Mesenchymal stem cell (in vitro differentiated cells and primary cell): ENCODE results near the gene LAPTM4A. TPM values are rescaled to one million over a fixed set of nuclear protein-coding genes. Genes with fewer than 3 reads are reported as not detected.

Source experiments
- DNase-seq: peaks from one replicate; pipeline ENCODE4 v3.0.0-alpha.2; 2013
- H2AFZ ChIP-seq: one replicate; pipeline ENCODE4 v1.6.1; 2013; ENCODE audit warnings: low read depth, mild to moderate bottlenecking, control low read depth, inconsistent platforms, low read length, moderate library complexity
- H2AK5ac ChIP-seq: 2 replicates; pipeline ENCODE4 v1.6.1; 2013; ENCODE audit warnings: low read length, moderate library complexity, mild to moderate bottlenecking, inconsistent platforms; ENCODE audit not compliant: severe bottlenecking
- H2BK120ac ChIP-seq: one replicate; pipeline ENCODE4 v1.6.1; 2013; ENCODE audit warnings: low read depth, mild to moderate bottlenecking, inconsistent platforms, low read length, moderate library complexity
- H2BK12ac ChIP-seq, 2 experiments: one replicate each; pipeline ENCODE4 v1.6.1; 2013; ENCODE audit warnings: inconsistent platforms in 2 of 2, low read length in 2 of 2, mild to moderate bottlenecking in 2 of 2, moderate library complexity in 2 of 2, control low read depth in 1 of 2
- H2BK15ac ChIP-seq: one replicate; pipeline ENCODE4 v1.6.1; 2013; ENCODE audit warnings: mild to moderate bottlenecking, low read depth, inconsistent platforms; ENCODE audit not compliant: poor library complexity, severe bottlenecking
- H2BK5ac ChIP-seq: 2 replicates; pipeline ENCODE4 v1.6.1; 2013; ENCODE audit warnings: low read depth, mild to moderate bottlenecking, low read length, control low read depth, inconsistent platforms; ENCODE audit not compliant: poor library complexity, severe bottlenecking
- H3K14ac ChIP-seq, 2 experiments: one replicate each; pipeline ENCODE4 v1.6.1; 2013; ENCODE audit warnings: inconsistent platforms in 2 of 2, low read length in 2 of 2, control low read depth in 1 of 2, mild to moderate bottlenecking in 1 of 2, moderate library complexity in 1 of 2
- H3K18ac ChIP-seq, 2 experiments: one replicate each; pipeline ENCODE4 v1.6.1; 2013; ENCODE audit warnings: inconsistent platforms in 2 of 2, low read length in 2 of 2, control low read depth in 1 of 2, low read depth in 1 of 2, mild to moderate bottlenecking in 1 of 2
- H3K23ac ChIP-seq, 2 experiments: one replicate each; pipeline ENCODE4 v1.6.1; 2013; ENCODE audit warnings: inconsistent platforms in 2 of 2, low read length in 2 of 2, mild to moderate bottlenecking in 2 of 2, moderate library complexity in 2 of 2, control low read depth in 1 of 2
- H3K27ac ChIP-seq: 2 replicates; pipeline ENCODE4 v1.5.1; 2013; ENCODE audit warnings: mild to moderate bottlenecking, moderate library complexity, low read length, control low read depth, inconsistent platforms; ENCODE audit not compliant: poor library complexity, severe bottlenecking
- H3K27me3 ChIP-seq, 2 experiments: 2 replicates each; pipeline versions ENCODE4 v1.6.1 to v1.7.0; 2013; ENCODE audit warnings: low read length in 2 of 2, mild to moderate bottlenecking in 2 of 2, moderate library complexity in 2 of 2, control low read depth in 1 of 2, inconsistent platforms in 1 of 2; ENCODE audit not compliant: control insufficient read depth in 1 of 2, insufficient read depth in 1 of 2
- H3K36me3 ChIP-seq, 2 experiments: 2 replicates each; pipeline versions ENCODE4 v1.6.1 to v1.7.0; 2013; ENCODE audit warnings: low read length in 2 of 2, control low read depth in 1 of 2, inconsistent platforms in 1 of 2, low read depth in 1 of 2, mild to moderate bottlenecking in 1 of 2; ENCODE audit not compliant: insufficient read depth in 2 of 2, control insufficient read depth in 1 of 2
- H3K4ac ChIP-seq, 2 experiments: one replicate each; pipeline ENCODE4 v1.6.1; 2013; ENCODE audit warnings: inconsistent platforms in 2 of 2, low read length in 2 of 2, mild to moderate bottlenecking in 2 of 2, moderate library complexity in 2 of 2, control low read depth in 1 of 2, low read depth in 1 of 2
- H3K4me1 ChIP-seq: 2 replicates; pipeline ENCODE4 v1.6.1; 2013; ENCODE audit warnings: low read depth, low read length, control low read depth; ENCODE audit not compliant: control insufficient read depth, insufficient read depth
- H3K4me2 ChIP-seq: 2 replicates; pipeline ENCODE4 v1.6.1; 2013; ENCODE audit warnings: low read length, mild to moderate bottlenecking, inconsistent platforms; ENCODE audit not compliant: poor library complexity, severe bottlenecking
- H3K4me3 ChIP-seq, 2 experiments: 2 replicates each; pipeline versions ENCODE4 v1.5.1 to v1.7.0; 2013; ENCODE audit warnings: low read length in 2 of 2, mild to moderate bottlenecking in 2 of 2, control low read depth in 1 of 2, low read depth in 1 of 2; ENCODE audit not compliant: insufficient read depth in 1 of 2
- H3K79me1 ChIP-seq: replicated peaks from 2 replicates; pipeline ENCODE4 v1.6.1; 2013; ENCODE audit warnings: mild to moderate bottlenecking, control low read depth, low read length, inconsistent platforms; ENCODE audit not compliant: poor library complexity, severe bottlenecking
- H3K9ac ChIP-seq: 2 replicates; pipeline ENCODE4 v1.7.0; 2013; ENCODE audit warnings: mild to moderate bottlenecking, low read length, moderate library complexity
- H3K9me3 ChIP-seq: 2 replicates; pipeline ENCODE4 v1.7.0; 2013; ENCODE audit warnings: mild to moderate bottlenecking, low read length; ENCODE audit not compliant: control insufficient read depth
- H4K8ac ChIP-seq: one replicate; pipeline ENCODE4 v1.6.1; 2013; ENCODE audit warnings: inconsistent platforms, mild to moderate bottlenecking, low read length, moderate library complexity
- H4K91ac ChIP-seq: one replicate; pipeline ENCODE4 v1.6.1; 2013; ENCODE audit warnings: mild to moderate bottlenecking, low read length, inconsistent platforms
- WGBS: methylation state at CpG from one replicate; pipeline ENCODE4 v1.1.7; 2013; ENCODE audit warnings: mixed read lengths; 5-methylcytosine and 5-hydroxymethylcytosine counted together
- polyA plus RNA-seq, 2 experiments: library from polyadenylated mRNA; stranded (reverse); fragments of 200-250 nt; gene quantifications; one replicate each; pipeline ENCODE4 v1.2.3, GENCODE V29; 2013

Gene LAPTM4A
- polyA plus RNA-seq (2013, experiment 1 of 2): 425 TPM
- 455 TPM for polyA plus RNA-seq (2013, experiment 2 of 2)

DNA sequence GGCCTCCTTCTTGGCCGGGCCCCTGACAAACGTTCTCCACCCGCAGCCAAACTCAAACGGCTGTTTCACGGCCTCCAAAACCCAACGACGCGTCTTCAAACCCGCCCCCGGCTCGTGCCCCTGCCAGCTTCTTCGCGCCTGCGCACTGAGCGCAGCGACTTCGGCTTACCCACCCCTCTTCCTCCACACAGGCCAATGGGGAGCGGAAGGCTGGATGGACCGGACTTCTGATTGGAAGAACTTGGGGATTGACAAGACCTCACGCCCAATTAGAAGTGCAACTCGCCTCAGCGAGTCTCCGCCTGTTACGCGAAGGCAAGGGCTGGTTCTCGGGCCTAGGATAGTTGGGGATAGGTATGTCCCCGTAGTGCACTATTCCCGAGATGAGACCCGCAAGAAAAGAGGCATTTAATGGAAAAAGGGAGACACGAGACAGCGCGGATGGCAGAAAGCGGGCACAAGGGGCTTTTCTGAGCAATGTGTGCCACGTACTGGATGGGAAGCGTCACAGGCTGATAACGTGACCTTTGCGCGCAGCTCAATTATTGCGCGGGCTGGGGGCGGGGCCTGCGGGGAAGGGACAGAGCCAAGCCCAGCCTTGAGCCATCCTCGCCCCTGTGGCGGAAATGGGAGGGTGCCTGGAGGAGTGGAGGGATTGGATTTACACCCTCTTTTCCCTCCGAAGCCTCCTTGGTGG lies at the start of gene LAPTM4A:
TSS of gene LAPTM4A (minus strand) at position 97 of the 697 bp plus-strand sequence. CDS start 108 bp downstream, outside the sequence.
- WGBS: under 1% methylated on average over 39 of the region's 45 CpGs
- H3K36me3 ChIP-seq: no peaks in the 10 kb centered on the region
- peak within 1 kb of the TSS; percentile 95 to 99 for H3K4ac ChIP-seq
- H3K27ac ChIP-seq: peak within 1 kb of the TSS; percentile 100
- peak within 1 kb of the TSS in 1 of 2 experiments; percentile 73 for H3K14ac ChIP-seq
- DNase-seq: peak; percentile 100
- peak within 1 kb of the TSS; percentile 93 for H2BK120ac ChIP-seq
- peak within 1 kb of the TSS; percentile 86 for H3K4me2 ChIP-seq
- peak within 1 kb of the TSS; percentile 95 for H2BK5ac ChIP-seq
- H3K18ac ChIP-seq: peak within 1 kb of the TSS; percentile 99
- peak within 1 kb of the TSS; percentile 98 for H4K91ac ChIP-seq
- H3K23ac ChIP-seq: peak within 1 kb of the TSS; percentile 57 to 71
- peak within 1 kb of the TSS; percentile 43 to 90 for H2BK12ac ChIP-seq
- H3K4me3 ChIP-seq: peak within 1 kb of the TSS; percentile 88 to 91
- peak within 1 kb of the TSS; percentile 76 for H2AK5ac ChIP-seq
- H3K27me3 ChIP-seq: no peaks in the 10 kb centered on the region
- H3K9me3 ChIP-seq: no peaks in the 10 kb centered on the region
- peak within 1 kb of the TSS; percentile 99 for H4K8ac ChIP-seq
- H3K9ac ChIP-seq: peak within 1 kb of the TSS; percentile 97
- H2AFZ ChIP-seq: peak within 1 kb of the TSS; percentile 68
- peaks cover 3% of the 10 kb centered on the region for H3K79me1 ChIP-seq
- peak within 1 kb of the TSS; percentile 100 for H2BK15ac ChIP-seq
- H3K4me1 ChIP-seq: peaks cover 3% of the 10 kb centered on the region

DNA sequence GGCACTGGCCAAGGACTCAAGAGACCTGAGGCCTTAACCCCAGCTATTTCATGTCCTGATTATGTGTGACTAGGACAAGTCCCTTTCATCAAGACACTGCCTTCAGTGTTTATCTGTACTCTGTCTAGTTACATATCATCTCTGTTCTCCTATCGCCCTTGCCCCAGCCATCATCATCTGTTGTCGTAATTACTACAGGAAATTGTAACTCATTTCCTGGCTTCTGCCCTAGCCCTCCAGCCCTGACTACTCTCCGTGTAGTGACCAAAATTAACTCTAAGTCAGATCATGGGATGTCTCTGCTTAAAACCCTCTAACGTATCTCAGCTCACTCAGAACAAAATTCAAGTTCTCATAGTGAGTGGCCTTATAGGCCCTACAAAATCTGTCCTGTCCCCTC lies 49.3 kb upstream of the LAPTM4A start:
- DNase-seq: no peak
- Histone ChIP-seq H3K27me3 (no peaks in the 10 kb centered on the region), H2BK120ac (no peak overlapping the region), H3K14ac (no peak overlapping the region), H3K9me3 (no peaks in the 10 kb centered on the region), H4K8ac (no peak overlapping the region), H3K9ac (no peak overlapping the region), H2AK5ac (no peak overlapping the region), H3K4me3 (no peak overlapping the region), H2BK15ac (no peak overlapping the region), H2AFZ (no peak overlapping the region), H3K36me3 (no peaks in the 10 kb centered on the region), H3K4ac (no peak overlapping the region), H2BK12ac (no peak overlapping the region), H3K79me1 (no peaks in the 10 kb centered on the region), H3K18ac (no peak overlapping the region), H2BK5ac (no peak overlapping the region), H3K27ac (no peak overlapping the region), H3K4me1 (peaks cover 4% of the 10 kb centered on the region), H4K91ac (no peak overlapping the region), H3K4me2 (no peak overlapping the region), H3K23ac (no peak overlapping the region)
- 24% methylated on average over 4 of the region's 4 CpGs for WGBS

DNA sequence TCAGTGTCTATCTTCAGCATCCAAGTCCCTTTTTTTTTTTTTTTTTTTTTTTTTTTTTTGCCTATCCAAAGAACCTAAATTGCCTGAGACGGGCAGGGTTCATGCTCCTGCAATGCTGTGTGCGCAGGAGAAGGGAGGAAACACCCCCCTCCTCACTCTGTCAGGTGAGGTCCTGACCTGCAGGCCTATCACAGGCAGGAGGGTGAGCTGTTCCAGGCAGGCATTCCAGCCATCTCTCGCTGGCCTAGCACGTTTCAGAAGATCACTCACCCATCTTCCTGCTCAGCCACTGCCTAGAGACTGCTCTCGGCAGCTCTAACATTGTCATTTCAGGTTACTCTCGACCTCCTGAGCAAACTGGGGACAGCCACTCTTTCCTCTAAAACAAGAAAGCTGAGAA lies 48.4 kb upstream of the LAPTM4A start:
- Histone ChIP-seq H3K27ac (no peak overlapping the region), H3K14ac (no peak overlapping the region), H2BK12ac (peak overlapping the region in 1 of 2 experiments; percentile 73), H3K23ac (peak overlapping the region in 1 of 2 experiments; percentile 34), H2AK5ac (no peak overlapping the region), H3K4me1 (peaks cover 4% of the 10 kb centered on the region), H2AFZ (no peak overlapping the region), H3K4me3 (no peak overlapping the region), H4K8ac (no peak overlapping the region), H3K9ac (no peak overlapping the region), H4K91ac (no peak overlapping the region), H3K18ac (no peak overlapping the region), H3K79me1 (no peaks in the 10 kb centered on the region), H3K4ac (no peak overlapping the region), H2BK15ac (no peak overlapping the region), H2BK120ac (no peak overlapping the region), H3K9me3 (no peaks in the 10 kb centered on the region), H3K4me2 (no peak overlapping the region), H3K27me3 (no peaks in the 10 kb centered on the region), H3K36me3 (no peaks in the 10 kb centered on the region), H2BK5ac (no peak overlapping the region)
- DNase-seq: no peak
- 79% methylated on average over 6 of the region's 6 CpGs for WGBS

DNA sequence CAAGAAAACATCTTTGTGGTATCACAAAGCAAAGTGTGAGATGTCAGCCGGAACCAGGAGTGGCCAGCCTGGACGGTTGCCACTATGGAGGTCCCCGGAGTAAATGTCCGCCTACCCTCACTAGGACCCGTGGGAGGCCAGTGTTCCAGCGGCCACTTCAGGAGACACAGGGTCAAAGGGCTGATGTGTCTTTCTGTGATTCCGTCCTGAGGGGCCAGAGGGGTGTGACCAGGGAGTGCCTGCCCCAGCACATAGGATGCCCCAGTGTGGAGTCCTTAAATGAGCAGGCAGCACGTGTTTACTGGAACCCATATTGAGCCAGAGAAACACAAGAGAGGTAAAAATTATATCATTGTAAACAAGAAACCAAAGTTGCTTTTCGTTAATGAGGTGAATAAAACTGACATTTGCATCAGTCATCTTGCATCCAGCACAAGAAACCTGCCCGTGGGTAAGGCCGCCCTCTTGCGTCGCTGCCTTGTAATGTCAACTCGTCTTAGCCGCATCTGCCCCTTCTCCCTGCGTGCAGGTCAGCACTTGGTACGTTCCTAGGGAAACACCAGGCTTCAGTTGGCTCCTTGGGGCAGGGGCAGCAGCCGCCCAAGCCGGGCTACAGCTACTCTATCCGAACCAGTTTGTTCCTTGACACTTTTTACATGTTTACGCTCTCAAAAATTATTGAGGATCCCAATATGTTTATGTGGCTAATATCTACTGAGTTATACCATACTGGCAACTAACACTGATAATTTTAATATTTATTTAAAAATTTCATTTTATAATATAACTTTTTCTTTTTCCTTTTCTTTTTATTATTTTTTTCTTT lies 46.7 kb upstream of the LAPTM4A start:
- H3K4me1 ChIP-seq: peaks cover 13% of the 10 kb centered on the region
- H3K23ac ChIP-seq: no peak overlapping the region
- H4K91ac ChIP-seq: no peak overlapping the region
- no peak overlapping the region for H3K27ac ChIP-seq
- H3K14ac ChIP-seq: no peak overlapping the region
- H4K8ac ChIP-seq: no peak overlapping the region
- H2BK120ac ChIP-seq: no peak overlapping the region
- peaks cover 3% of the 10 kb centered on the region for H3K79me1 ChIP-seq
- H2AFZ ChIP-seq: no peak overlapping the region
- DNase-seq: peak; percentile 87
- H3K18ac ChIP-seq: no peak overlapping the region
- no peak overlapping the region for H2AK5ac ChIP-seq
- no peaks in the 10 kb centered on the region for H3K36me3 ChIP-seq
- no peak overlapping the region for H3K4ac ChIP-seq
- 30% methylated on average over 16 of the region's 21 CpGs for WGBS
- no peaks in the 10 kb centered on the region for H3K9me3 ChIP-seq
- no peaks in the 10 kb centered on the region for H3K27me3 ChIP-seq
- H2BK5ac ChIP-seq: no peak overlapping the region
- H2BK15ac ChIP-seq: no peak overlapping the region
- H3K9ac ChIP-seq: peak overlapping the region; percentile 56
- no peak overlapping the region for H3K4me2 ChIP-seq
- no peak overlapping the region for H2BK12ac ChIP-seq
- no peak overlapping the region for H3K4me3 ChIP-seq
